NCI-H2227 (cell line): ENCODE results near the gene PIWIL1.

ENCODE experiments used
- DNase-seq: peaks from one replicate; lab custom pipeline; 2025; ENCODE audit not compliant: unreplicated experiment; lab: John Stamatoyannopoulos, UW

The PIWIL1 gene

DNA sequence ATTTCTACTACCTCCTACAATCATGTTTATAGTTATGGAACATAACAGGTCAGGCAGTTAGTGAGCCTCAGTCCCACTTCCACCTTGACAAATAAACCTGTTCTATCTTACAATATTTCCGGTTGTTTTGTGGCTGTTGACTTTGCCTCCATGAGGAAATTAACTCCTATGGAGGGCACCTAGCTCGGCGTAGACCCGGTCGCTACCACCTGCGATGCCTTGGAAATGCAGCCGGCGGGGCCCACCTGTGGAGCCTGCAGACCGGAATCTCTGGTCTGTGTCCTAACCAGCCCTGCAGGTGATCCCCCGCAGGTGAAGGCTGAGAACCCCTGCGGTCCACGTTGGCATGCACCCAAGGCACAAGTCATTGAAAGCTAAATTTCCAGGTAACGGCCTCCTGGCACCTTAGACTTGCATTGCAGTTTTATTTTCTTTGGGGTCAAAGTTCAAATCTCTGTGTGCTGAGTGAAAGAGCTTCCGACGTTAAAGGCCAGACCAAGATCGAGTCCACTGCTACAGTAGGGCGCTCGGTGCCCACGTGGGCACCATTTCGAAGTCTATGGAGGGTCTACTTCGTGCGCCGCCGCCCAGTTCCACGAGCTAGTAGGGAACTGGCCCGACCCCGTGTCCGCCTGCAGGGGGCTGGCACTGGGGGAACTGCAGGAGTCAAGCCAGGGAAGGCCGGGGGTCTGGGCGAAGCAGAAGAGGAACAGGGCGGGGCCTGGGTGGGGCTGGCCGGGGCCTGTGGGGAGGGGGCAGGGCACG, 782 bp upstream of the PIWIL1 start:
- no peak for DNase-seq

GRCh38 chr12:130338794-130339601, 1.3 kb downstream of the PIWIL1 start:
- DNase-seq = no peak

DNA sequence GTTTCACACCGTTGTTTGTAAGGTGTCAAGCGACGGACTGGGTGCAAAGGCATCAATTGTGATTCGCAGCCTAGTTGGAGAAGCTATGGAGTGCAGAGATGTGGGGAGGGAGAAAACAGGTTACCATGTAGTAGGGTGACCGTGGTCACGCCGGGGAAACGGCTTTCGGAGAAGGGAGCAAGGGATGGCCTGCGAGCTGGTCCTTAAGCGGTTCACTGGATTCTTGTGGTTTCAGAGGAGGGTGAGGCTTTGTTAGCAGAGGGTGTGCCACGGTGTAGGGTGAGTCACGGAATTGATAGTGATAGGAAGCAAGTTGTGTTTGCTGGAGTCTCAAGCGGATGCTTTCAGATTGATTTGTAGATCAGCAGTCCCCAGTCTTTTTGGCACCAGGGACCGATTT, 2.3 kb downstream of the PIWIL1 start:
- no peak for DNase-seq

- DNase-seq = no peak
These were observed 4.8 kb downstream of the PIWIL1 start for GRCh38 chr12:130342442-130342841.

DNA sequence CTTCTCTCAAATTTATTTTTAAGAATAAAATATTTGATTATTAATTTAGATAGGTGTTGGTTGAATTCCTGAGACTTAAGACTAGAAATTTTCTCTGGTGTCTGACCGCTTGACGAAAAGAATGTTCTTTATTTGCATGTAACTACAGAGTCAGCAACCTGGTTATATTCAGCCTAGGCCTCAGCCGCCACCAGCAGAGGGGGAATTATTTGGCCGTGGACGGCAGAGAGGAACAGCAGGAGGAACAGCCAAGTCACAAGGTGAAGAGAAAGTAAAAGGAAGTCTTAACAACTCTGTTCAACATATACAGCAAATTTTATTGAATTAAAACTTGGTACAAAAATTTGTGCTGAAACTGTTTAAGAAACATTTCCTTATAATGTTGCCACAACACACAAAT, 5.2 kb downstream of the PIWIL1 start:
- DNase-seq = no peak

DNA sequence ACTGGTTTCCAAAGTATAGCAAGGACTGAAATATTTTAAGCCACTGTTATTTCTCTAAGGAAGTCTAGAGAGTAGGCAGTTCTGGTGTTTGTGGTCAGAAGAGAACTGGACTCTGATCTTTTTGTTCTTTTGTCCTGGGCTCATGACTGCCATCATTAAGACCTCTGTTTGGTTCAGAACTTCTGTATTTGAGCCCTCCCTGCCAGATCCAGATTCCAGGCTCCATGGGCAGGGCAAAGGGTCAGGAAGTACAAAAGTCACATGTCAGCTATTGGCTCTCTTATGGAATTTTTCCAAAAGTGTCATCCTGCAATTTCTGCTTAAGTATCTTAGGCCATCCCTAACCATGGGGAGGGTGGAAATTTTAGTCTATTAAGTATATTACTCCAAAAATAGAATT, 6.8 kb downstream of the PIWIL1 start:
- DNase-seq = no peak

DNA sequence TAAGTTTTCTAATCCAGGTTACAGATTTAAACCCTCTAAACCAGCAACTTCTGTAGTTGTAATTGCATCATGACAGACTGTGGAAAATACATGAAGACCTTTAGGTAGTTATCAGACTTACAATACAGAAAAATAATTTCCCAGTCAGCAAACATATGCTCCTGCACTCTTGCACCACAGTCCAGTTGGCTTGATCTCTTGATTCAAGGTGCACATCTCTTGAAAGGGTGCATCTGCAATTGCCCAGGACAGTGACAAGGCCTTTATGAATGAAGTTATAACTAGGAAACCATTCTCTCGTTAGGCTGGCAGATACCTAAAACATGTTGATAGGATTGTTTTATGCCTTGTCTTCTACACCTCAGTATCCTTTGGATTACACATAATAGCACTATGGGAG, 7.6 kb downstream of the PIWIL1 start:
- DNase-seq = no peak

- DNase-seq = no peak
These were observed 9.9 kb downstream of the PIWIL1 start for GRCh38 chr12:130347588-130347987.

DNA sequence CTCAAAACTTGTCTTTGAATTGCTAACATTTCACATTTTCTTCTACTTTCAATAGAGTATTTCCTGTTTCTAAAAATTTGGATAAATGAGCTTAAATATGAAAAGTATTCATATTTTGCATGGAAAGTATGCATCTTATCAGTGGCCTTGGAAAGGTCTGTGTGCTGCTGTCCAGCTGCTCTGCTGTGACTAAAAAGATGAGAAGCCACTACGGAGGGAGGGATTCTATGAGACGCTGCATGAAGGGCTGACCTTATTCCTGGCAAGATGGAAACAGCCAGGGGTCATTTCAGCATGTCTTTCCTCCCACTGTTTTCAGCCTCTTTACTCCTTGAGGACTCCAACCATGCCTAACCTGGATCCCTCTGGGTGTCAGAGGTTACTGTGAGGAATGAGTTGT, 13.0 kb downstream of the PIWIL1 start:
- DNase-seq = no peak

DNA sequence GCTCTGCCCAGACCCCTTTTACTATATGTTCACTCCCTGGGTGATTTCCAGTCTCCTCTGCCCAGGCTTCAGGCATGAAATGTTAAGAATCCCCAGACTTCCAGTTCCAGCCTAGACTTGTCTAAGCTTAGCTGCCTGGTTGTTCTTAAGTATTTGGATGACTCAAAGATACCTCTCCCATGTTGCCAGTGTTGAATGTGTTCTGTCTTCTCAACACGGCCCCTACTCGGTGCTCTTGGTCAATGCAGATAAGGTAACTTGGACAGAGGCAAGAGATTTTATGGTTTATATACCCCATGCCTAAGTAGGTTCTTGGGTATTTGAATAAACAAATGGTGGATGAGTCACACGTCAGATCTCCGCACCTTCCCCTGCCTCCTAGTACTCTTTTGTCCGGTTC, 13.6 kb downstream of the PIWIL1 start:
- DNase-seq = no peak

- no peak for DNase-seq
These were observed 15.4 kb downstream of the PIWIL1 start for GRCh38 chr12:130353081-130353480.

GRCh38 chr12:130354407-130354806, 16.7 kb downstream of the PIWIL1 start:
- no peak for DNase-seq

DNA sequence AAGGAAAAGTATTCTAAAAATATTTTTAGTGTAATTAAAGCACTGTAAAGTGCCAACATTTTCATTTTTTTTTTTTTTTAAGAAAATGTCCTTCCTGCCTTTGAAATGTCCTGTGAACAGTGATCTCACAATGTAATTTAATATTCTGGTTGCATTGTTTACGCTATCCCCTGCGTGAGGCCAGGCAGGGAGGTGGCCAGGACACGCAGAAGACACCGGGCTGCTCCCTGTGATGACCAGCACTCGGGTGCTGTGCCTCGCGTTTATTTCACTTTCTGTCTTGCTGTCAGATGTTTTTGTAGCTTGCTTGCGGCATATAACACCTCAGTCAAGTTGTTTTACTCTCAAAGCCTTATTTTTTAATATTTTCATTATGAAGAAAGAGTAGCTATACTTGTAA, 18.5 kb downstream of the PIWIL1 start:
- DNase-seq = no peak

GRCh38 chr12:130357241-130357640, 19.6 kb downstream of the PIWIL1 start:
- DNase-seq = no peak

DNA sequence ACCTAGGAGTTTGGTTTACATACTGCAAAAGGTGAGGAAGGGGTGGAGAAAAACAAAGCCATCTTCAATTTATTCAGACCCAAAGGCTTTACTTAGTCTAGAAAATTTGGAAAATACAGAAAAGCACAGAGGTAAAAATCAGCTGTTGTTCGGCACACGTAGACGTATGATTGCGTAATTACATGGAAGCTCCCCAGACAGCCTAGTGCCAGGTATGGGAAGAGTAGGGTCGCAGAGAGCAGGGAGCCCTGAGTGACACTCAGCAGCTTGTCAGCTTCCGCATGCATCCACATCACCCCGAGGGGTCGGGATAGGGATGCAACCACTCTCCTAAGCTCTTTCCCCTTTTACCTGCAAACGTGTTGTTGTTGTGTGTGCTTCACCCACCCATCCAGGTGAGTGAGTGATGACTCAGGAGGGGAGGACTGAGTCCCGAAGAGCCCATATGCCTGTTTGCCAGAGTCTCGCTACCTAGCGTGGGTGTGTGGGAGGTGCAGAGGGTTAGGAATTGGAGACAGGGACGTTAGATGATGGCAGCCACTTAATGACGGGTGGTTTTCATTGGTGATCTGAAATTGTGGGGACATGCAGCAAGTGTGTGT, 20.1 kb downstream of the PIWIL1 start:
- DNase-seq = no peak

GRCh38 chr12:130362060-130362459, 24.4 kb downstream of the PIWIL1 start:
- DNase-seq = no peak

DNA sequence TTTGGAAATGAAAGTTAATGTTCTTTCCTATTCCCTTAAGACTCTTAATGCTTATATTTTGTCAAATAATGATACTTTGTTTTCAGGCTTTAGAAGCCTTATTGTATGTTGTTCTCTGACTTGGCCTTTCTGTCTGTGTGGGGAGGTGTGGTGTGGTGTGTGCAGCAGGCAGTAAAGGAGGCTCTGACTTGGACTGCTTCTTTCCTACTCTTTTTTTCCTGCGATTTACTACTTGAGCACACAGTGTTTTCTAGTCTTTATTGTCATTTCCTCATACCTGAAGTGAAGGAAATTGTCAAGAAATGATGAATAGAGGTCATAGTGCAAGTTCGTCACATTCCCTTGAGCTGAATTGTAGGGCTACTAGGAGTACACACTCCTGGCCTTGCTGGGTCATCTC, 26.9 kb downstream of the PIWIL1 start:
- no peak for DNase-seq

DNA sequence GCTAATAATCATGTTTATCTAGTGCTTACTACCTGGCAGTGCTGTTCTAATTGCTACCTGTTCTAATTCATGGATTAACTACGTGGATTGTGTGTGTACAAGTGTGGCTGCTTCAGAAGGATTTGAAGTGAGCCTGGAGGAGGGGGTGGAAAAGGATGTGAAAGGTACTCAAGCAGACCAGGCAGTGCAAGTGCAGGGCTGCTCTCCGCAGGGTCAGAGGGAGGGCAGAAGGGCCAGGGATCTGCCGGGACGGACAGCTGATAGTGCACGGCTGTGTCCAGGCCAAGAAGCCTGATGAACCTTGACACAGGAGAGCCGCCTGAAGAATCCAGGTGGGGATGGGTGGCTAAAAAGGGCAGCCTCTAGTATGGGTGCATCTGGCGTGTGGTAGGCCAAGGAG, 28.5 kb downstream of the PIWIL1 start:
- DNase-seq = no peak

DNA sequence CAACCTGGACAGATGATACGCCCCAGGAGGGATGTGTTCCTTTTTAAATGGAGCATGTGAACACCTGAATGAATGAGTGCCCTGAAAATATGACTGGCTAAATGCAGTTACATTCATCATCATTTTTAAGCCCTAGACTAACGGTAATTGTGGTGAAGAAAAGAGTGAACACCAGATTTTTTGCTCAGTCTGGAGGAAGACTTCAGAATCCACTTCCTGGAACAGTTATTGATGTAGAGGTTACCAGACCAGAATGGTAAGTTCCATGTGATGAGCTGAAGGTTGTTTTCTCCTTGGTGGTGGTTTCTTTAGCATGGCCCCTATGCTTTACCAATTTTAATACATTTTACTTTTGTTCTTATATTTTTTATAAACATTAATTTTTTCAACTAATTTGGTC, 29.3 kb downstream of the PIWIL1 start:
- no peak for DNase-seq

- no peak for DNase-seq
These were observed 29.8 kb downstream of the PIWIL1 start for GRCh38 chr12:130367523-130367922.

DNA sequence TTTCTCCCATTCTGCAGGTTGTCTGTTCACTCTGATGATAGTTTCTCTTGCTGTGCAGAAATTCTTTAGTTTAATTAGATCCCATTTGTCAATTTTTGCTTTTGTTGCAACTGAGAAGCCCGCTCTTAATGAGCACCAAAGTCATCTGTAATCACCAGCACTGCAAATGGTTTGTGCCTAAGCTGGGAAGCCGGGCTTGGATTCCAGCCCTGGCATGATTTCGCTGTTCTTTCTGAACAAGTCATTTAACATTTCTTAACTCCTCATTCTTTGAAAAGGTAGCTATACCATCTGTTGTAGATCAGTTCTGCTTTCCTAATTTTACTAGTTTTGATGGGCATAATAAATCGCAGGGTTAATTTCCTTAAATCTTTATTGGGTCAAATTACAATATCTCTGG, 32.1 kb downstream of the PIWIL1 start:
- DNase-seq = no peak

GRCh38 chr12:130371296-130371695, 33.6 kb downstream of the PIWIL1 start:
- no peak for DNase-seq
